GM12864 (cell line): ENCODE measurements around the gene RACK1.

Experiments used
- DNase-seq: peaks from one replicate; pipeline ENCODE4 v3.0.0-alpha.2; 2011; ENCODE audit warnings: low read depth
- H3K4me3 ChIP-seq: 2 replicates; pipeline ENCODE4 v1.5.1; 2011; ENCODE audit warnings: mild to moderate bottlenecking, low read depth, low read length, control low read depth
- TF ChIP-seq, protein P1 (sequence below): IDR thresholded peaks from 2 replicates; pipeline ENCODE4 v1.5.1; 2011; ENCODE audit warnings: low read depth, mild to moderate bottlenecking, moderate library complexity, low read length, control low read depth, inconsistent platforms; ENCODE audit errors: missing control alignments

RACK1 gene

DNA sequence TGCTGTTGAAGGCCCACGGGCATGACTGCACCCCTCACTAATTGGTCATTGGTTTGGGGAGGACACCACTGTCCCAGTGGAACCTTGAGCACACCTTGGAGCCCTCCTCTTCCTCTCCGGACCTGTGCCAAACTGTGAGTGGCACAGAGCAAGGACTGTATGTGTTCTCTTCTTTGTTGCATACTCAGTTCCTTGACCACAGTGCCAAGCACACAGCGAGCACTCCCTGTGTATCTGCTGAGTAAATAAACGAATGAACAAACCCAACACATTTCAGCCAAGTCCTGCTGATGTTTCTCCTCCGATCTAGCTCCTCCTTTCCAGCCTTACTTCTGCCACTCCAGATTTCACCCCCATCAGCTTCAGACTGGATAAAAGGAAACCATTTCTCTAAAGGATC lies 19.9 kb upstream of the RACK1 start:
- H3K4me3 ChIP-seq, result no peak overlapping the region
- no peak for DNase-seq
- TF ChIP-seq, protein P1, sequence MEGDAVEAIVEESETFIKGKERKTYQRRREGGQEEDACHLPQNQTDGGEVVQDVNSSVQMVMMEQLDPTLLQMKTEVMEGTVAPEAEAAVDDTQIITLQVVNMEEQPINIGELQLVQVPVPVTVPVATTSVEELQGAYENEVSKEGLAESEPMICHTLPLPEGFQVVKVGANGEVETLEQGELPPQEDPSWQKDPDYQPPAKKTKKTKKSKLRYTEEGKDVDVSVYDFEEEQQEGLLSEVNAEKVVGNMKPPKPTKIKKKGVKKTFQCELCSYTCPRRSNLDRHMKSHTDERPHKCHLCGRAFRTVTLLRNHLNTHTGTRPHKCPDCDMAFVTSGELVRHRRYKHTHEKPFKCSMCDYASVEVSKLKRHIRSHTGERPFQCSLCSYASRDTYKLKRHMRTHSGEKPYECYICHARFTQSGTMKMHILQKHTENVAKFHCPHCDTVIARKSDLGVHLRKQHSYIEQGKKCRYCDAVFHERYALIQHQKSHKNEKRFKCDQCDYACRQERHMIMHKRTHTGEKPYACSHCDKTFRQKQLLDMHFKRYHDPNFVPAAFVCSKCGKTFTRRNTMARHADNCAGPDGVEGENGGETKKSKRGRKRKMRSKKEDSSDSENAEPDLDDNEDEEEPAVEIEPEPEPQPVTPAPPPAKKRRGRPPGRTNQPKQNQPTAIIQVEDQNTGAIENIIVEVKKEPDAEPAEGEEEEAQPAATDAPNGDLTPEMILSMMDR, result no peak

DNA sequence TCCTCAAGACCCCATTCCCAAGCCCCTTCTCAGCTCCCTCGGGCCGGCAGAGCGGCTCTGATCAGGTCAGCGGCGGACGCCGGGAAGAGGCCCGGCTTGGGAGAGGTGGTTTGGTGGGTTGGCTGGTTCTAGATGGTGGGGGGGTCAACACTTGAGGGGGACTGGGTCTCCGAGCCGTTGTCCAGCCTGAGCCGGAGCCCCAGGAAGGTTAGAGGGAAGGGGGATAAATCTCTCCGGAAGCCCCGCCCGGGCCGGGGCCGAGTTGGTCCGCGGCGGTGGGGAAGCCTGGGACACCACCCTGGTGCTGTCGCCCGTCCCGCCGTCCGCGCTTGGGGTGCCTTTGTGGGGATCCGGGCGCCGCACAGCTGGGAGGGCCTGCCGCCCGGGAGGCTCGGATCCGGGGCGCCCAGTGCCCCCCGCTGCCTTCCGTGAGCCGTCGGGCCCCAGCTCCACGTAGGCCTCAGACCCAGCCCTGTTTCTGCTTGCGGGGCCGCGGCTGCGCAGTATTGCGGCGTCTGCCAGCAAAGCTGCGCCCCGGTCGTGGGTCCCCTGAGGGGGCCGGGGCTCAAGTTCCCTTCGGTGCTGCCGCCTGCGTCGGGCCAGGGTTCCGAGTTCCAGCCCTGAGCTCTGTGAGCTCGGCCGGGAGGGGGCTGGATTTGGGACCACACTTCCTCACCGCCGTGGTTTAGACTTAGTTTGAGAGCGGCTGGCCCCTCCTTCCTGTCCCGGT lies 17.8 kb upstream of the RACK1 start:
- peak overlapping the region; percentile 79 for H3K4me3 ChIP-seq
- TF ChIP-seq, protein P1, result no peak
- DNase-seq, result no peak

DNA sequence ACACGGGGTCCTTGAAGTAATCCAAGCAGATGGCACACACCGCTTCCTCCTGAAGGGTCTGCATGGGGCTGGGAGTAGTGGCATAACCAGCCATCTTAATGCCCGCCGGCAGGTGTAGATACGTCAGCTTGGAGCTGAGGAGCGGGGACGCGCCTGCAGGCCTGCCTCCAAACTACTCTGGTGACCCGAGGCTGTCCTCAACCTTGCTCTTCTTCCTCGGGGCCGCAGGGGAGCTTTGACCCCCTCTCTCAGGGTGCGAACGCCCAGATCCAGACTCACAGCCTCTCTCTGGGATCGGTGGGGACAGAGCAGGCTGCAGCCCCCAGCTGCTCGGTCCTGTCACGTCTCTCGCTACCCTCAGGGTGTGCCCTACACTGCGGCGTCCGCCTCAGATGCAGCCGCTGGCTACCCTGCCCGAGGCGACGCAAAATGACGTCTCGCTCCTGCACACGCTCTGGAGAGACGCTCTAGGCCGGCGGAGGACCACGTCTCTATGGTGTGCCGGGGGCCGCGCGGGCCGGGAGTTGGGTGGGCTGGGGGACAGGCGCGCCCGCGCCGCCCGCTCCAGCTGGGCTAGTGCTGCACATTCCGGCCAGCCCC lies 17.1 kb upstream of the RACK1 start, which contains the start of gene TRIM52:
Gene TRIM52 (minus strand): TSS at position 424 of the 600 bp plus-strand sequence. CDS start 330 bp downstream, at position 94.
- peak; percentile 83 for DNase-seq
- TF ChIP-seq, protein P1, result no peak

DNA sequence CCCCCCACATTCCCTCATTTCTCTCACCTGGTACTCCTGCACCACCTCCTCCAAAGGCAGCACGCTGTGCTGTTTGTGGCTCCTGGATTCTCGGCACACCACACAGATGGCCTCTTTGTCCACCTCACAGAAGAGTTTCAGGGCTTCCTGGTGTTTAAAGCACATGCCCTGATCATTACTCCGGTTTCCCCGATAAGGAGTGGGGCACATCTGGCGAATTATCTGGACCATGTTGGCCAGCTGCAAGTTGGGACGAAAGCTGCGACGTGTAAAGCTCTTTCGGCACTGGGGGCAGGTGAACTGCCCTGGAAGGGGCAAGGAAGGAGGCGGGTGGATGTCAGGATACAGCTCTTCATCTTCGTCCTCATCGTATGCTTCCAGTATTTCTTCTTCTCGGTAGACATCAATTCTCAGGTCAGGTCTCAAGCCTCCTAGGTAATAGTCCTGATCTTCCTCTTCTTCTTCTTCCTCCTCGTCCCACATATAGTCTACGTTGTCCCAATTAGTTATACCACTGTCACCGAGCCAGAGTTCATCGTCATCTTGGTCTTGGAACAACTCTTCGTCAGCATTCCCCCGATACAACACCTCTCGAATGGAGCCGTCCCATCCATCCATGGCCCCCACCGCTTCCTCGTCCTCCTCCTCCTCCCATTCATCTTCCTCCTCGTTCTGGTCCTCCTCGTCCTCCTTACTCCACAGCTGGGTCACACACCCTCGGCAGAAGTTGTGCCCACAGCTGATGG lies 16.4 kb upstream of the RACK1 start:
- peak overlapping the region; percentile 79 for H3K4me3 ChIP-seq
- no peak for DNase-seq
- TF ChIP-seq, protein P1, result no peak

More for the DNA sequence above, 17.1 kb upstream of the RACK1 start, which contains the start of gene TRIM52:
- H3K4me3 ChIP-seq, result peak within 1 kb of the TSS; percentile 79

DNA sequence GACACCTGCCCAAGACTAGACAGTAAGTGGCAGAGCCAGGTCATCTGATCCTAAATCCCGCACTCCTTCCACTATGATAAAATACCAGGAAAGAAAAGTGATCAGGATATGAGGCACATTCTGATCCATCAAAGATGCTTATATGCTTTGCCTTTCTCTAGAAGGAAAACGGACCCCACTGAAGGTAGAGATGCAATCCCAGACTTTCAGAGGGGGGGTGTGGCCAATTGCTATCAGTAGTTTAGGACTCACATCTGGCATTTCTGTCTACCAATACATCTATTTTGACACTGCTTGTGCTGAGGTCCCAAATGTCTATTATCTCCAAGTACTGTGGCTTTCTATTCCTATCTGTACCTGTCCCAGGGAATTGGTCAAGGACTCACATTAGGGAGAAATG lies 15.6 kb upstream of the RACK1 start:
- peak overlapping the region; percentile 79 for H3K4me3 ChIP-seq
- DNase-seq, result no peak
- TF ChIP-seq, protein P1, result no peak

DNA sequence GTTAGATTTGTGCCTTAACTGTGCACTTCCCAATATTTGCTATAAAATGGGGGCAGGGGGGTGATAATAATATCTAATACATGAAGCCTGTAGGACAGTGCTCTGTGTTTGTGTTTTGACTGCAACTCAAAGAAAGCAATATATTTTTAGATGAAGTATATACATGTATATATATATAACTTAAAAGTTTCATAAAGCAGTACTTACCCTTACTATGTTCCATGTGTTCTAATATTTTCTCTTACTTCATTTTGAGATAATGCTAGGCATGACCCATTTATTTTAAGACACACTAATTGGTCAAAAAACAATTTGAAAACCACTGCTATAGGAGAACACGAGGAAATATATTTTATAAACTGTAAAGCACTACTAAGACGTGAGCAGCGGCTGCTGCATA lies 14.9 kb upstream of the RACK1 start:
- TF ChIP-seq, protein P1, result no peak
- H3K4me3 ChIP-seq, result peak overlapping the region; percentile 79
- DNase-seq, result no peak
